Gastroesophageal sphincter (tissue), 4 donors: ENCODE results near the gene COLEC12. TPM values are rescaled to one million over a fixed set of nuclear protein-coding genes. Genes with fewer than 3 reads are reported as not detected.

Experiments used
- ATAC-seq: fragments of 150-250 bp; one replicate; pipeline ENCODE4 v1.9.1; 2016; ENCODE audit warnings: mild to moderate bottlenecking, moderate library complexity
- H3K27ac ChIP-seq, 4 donors: fragments of 200-600 bp; sonication (generic) in 3 of 4; 1 replicate in 3 of 4; 2 replicates in 1 of 4; pipeline ENCODE4 v1.5.1; 2016 to 2019
- H3K27me3 ChIP-seq: fragments of 200-600 bp; sonication (generic); one replicate; pipeline ENCODE4 v1.5.1; 2019
- H3K36me3 ChIP-seq, 2 donors: fragments of 200-600 bp; sonication (generic); one replicate each; pipeline ENCODE4 v1.5.1; 2019; ENCODE audit warnings: control low read depth in 1 of 2
- H3K4me1 ChIP-seq, 3 donors: fragments of 200-600 bp; sonication (generic); 1 replicate in 2 of 3; 2 replicates in 1 of 3; pipeline ENCODE4 v1.5.1; 2016 to 2019; ENCODE audit warnings: control low read depth in 2 of 3
- H3K4me3 ChIP-seq, 2 donors: fragments of 200-600 bp; sonication (generic); one replicate each; pipeline ENCODE4 v1.5.1; 2019; ENCODE audit warnings: mild to moderate bottlenecking in 1 of 2, moderate library complexity in 1 of 2
- H3K9me3 ChIP-seq, 3 donors: fragments of 200-600 bp; sonication (generic); one replicate each; pipeline ENCODE4 v1.5.1; 2017 to 2019; ENCODE audit warnings: control low read depth in 2 of 3
- EP300 ChIP-seq: sonication (generic); formaldehyde crosslinking; IDR thresholded peaks from one replicate; pipeline ENCODE4 v1.6.1; 2017; ENCODE audit warnings: antibody characterized with exemption, mild to moderate bottlenecking
- POLR2A ChIP-seq, 2 donors: fragments of 450-650 bp; IDR thresholded peaks; one replicate each; pipeline ENCODE4 v1.6.1; 2017; ENCODE audit warnings: antibody characterized with exemption in 2 of 2, mild to moderate bottlenecking in 2 of 2, moderate library complexity in 1 of 2
- POLR2AphosphoS5 ChIP-seq: sonication (generic); formaldehyde crosslinking; IDR thresholded peaks from one replicate; pipeline ENCODE4 v1.6.1; 2017; ENCODE audit warnings: antibody characterized with exemption
- WGBS, 2 donors: methylation state at CpG; one replicate each; pipeline ENCODE4 v1.1.5; 2018; ENCODE audit warnings: low coverage in 1 of 2; 5-methylcytosine and 5-hydroxymethylcytosine counted together
- total RNA-seq, 4 donors: library from RNA; depleted of rRNA; stranded (reverse); fragments of >200 nt; gene quantifications; one replicate each; pipeline ENCODE4 v1.1.0, GENCODE V29; 2016
- TF ChIP-seq, protein P1 (sequence below), 4 experiments: fragments of 200-600 bp in 2 of 4; fragments of 450-650 bp in 2 of 4; sonication (generic) in 1 of 4; IDR thresholded peaks; one replicate each; pipeline ENCODE4 v1.5.1; 2017 to 2019; ENCODE audit warnings: antibody characterized with exemption in 4 of 4, mild to moderate bottlenecking in 2 of 4, moderate library complexity in 2 of 4

The COLEC12 gene
- total RNA-seq, 4 donors from 2014 or later: 21.2 to 40.1 (median 37.1) TPM

DNA sequence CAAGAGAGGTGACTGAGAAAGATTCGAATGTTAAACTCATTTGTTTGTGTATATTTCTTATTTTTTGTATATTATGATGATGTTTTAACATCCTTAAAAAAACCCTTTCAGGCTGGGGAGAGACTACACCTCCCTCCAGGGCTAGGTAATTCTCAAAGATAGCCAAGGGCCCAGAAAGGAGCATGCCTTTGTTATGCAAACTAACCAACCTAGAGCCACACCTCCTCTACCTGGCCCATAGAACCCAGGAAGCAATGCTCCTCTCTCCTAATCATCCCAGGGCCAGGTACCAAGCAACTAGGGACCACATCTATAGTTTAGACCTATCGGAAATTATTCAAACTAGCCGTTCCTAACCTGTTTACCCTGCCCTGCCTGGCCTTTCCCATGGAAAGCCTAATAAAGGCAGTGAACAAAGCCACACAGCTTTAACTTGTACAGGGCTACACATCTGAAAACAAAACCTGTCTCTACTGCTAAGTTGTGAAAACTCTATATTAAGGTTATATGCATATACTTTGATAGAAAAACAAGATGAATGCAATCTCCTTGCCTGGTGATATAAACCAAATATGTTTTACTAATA, 79.7 kb downstream of the COLEC12 start:
- H3K4me1 ChIP-seq: peaks cover 0 to 55% (median 7%) of the 10 kb centered on the region in 3 donors
- TF ChIP-seq EP300 (no peak), POLR2AphosphoS5 (no peak), POLR2A (IDR thresholded peaks at IDR 0.05) (no peak)
- TF ChIP-seq, protein P1, sequence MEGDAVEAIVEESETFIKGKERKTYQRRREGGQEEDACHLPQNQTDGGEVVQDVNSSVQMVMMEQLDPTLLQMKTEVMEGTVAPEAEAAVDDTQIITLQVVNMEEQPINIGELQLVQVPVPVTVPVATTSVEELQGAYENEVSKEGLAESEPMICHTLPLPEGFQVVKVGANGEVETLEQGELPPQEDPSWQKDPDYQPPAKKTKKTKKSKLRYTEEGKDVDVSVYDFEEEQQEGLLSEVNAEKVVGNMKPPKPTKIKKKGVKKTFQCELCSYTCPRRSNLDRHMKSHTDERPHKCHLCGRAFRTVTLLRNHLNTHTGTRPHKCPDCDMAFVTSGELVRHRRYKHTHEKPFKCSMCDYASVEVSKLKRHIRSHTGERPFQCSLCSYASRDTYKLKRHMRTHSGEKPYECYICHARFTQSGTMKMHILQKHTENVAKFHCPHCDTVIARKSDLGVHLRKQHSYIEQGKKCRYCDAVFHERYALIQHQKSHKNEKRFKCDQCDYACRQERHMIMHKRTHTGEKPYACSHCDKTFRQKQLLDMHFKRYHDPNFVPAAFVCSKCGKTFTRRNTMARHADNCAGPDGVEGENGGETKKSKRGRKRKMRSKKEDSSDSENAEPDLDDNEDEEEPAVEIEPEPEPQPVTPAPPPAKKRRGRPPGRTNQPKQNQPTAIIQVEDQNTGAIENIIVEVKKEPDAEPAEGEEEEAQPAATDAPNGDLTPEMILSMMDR (IDR thresholded peaks at IDR 0.05): no peak
- H3K27ac ChIP-seq: peak overlapping the region in 3 of 4 donors; percentile 18 to 58 (median 49)
- H3K36me3 ChIP-seq: no peaks in the 10 kb centered on the region
- H3K27me3 ChIP-seq: no peaks in the 10 kb centered on the region
- H3K4me3 ChIP-seq: no peak overlapping the region
- no peaks in the 10 kb centered on the region for H3K9me3 ChIP-seq
- 22 to 47% methylated on average over 3 of the region's 3 CpGs for WGBS, 2 donors
- ATAC-seq: no peak

DNA sequence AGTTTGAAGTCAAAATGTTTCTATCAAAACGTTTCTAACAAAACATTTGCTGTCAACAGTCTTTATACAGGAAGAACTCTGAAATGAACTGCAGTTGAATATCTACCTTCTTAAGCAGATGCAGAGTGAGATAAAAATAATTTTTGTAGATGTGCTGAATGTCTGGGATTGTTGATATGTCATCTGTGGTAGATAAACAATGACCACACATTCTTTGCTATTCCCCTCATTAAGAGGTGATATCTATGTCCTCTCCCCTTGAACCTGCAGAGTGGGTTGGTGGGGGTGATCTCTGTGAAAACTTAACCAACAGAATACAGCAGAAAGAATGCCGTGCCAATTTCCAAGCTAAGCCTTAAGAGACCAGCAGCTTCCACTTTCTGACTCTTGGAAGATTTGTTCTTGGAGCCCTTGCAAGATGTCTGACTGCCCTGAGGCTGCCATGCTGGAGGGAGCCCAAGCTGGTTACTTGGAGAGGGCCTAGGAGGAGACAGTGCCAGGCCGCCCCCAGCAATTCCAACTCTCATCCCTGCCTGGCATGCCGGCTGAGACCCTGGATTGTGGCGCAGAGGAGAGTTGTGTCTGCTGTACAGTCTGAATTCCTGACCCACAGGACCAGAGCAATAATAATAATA, 80.8 kb downstream of the COLEC12 start:
- Histone ChIP-seq H3K36me3 (no peaks in the 10 kb centered on the region), H3K27me3 (no peaks in the 10 kb centered on the region), H3K27ac (peak overlapping the region in 1 of 4 donors; percentile 25), H3K9me3 (no peaks in the 10 kb centered on the region), H3K4me1 (peaks cover 0 to 54% (median 7%) of the 10 kb centered on the region in 3 donors), H3K4me3 (no peak overlapping the region)
- WGBS, 2 donors: 53 to 71% methylated on average over 2 to 4 of the region's 5 CpGs
- TF ChIP-seq, protein P1 (IDR thresholded peaks at IDR 0.05): no peak
- ATAC-seq: no peak

- H3K4me3 ChIP-seq: no peak overlapping the region
Observed at GRCh38 chr18:417495-417894, 83.0 kb downstream of the COLEC12 start.

GRCh38 chr18:416930-417329, 83.6 kb downstream of the COLEC12 start:
- TF ChIP-seq POLR2AphosphoS5 (no peak), POLR2A (IDR thresholded peaks at IDR 0.05) (no peak), EP300 (no peak)
- TF ChIP-seq, protein P1 (IDR thresholded peaks at IDR 0.05): no peak
- Histone ChIP-seq H3K9me3 (no peaks in the 10 kb centered on the region), H3K27ac (peak overlapping the region in 3 of 4 donors; percentile 44 to 65 (median 47)), H3K27me3 (no peaks in the 10 kb centered on the region), H3K36me3 (no peaks in the 10 kb centered on the region), H3K4me1 (peaks cover 0 to 51% (median 7%) of the 10 kb centered on the region in 3 donors), H3K4me3 (no peak overlapping the region)
- WGBS, 2 donors: 54 to 83% methylated on average over 1 of the region's 1 CpG
- no peak for ATAC-seq

More at GRCh38 chr18:417495-417894, 83.0 kb downstream of the COLEC12 start:
- 16 to 60% methylated on average over 3 of the region's 5 CpGs for WGBS, 2 donors
- TF ChIP-seq, protein P1 (IDR thresholded peaks at IDR 0.05): no peak
- TF ChIP-seq POLR2AphosphoS5 (peak; percentile 9), EP300 (no peak), POLR2A (IDR thresholded peaks at IDR 0.05) (no peak)
- H3K4me1 ChIP-seq: peaks cover 0 to 51% (median 7%) of the 10 kb centered on the region in 3 donors
- ATAC-seq: peak; percentile 73
- peak overlapping the region in 3 of 4 donors; percentile 44 to 65 (median 47) for H3K27ac ChIP-seq
- no peaks in the 10 kb centered on the region for H3K36me3 ChIP-seq
- no peaks in the 10 kb centered on the region for H3K27me3 ChIP-seq
- H3K9me3 ChIP-seq: no peaks in the 10 kb centered on the region
